ENCODE measurements around the gene CRY2. TPM values are rescaled to one million over a fixed set of nuclear protein-coding genes. Genes with fewer than 3 reads are reported as not detected.
A peak's percentile ranks its signal among the peaks of the same experiment; 100 is the strongest.
"Not testable (repeated sequence)": the region's sequence is repeated elsewhere in the genome, so short reads cannot be mapped to it uniquely, and the experiment has no call there.

CRY2 gene
- total RNA-seq, 1 donor from 2014 or later: 6.8 TPM

GRCh38 chr11:45899086-45899447 is 51.8 kb downstream of the CRY2 start:
- DNase-seq (ENCODE audit: low read depth, low spot score): no peak

DNA sequence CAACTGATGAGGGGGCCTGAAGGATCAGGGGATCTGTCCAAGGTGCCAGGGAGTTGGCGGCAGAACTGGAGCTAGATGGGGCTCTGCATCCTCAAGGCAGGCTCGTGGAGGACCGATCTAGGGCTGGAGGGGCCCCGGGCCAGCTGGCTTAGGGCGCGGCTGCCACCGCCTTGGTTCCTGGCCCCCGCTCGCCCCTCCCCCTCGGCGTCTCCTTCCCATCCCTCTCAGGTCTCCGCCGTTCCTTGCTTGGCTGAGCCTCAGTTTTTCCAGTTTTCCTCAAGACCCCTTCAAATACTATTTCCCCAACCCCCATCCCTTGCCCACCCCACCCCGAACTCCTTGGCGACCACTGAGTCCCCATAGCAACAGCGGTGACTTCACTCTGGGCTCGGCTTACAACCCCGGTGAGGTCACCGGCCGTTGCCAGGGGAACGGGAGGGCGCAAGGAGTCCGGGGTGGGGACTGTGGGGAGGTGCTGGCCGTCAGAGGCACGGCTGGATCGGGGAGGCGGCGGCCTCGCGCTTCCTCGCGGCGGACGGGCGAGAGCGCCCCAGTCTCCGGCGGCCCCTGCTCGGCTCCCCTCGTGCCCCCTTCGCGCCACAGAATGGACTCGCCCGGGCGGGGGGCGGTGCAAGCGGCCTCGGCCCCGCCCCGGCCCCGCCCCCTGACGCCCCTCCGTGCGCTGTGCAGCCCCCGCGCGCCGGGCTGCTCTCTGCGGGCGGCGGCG is 52.3 kb downstream of the CRY2 start:
- DNase-seq (ENCODE audit: low read depth, low spot score): peak; percentile 43

- not testable (repeated sequence) for DNase-seq (ENCODE audit: low read depth, low spot score)
Measured at GRCh38 chr11:45900175-45900800, 53.0 kb downstream of the CRY2 start.

DNA sequence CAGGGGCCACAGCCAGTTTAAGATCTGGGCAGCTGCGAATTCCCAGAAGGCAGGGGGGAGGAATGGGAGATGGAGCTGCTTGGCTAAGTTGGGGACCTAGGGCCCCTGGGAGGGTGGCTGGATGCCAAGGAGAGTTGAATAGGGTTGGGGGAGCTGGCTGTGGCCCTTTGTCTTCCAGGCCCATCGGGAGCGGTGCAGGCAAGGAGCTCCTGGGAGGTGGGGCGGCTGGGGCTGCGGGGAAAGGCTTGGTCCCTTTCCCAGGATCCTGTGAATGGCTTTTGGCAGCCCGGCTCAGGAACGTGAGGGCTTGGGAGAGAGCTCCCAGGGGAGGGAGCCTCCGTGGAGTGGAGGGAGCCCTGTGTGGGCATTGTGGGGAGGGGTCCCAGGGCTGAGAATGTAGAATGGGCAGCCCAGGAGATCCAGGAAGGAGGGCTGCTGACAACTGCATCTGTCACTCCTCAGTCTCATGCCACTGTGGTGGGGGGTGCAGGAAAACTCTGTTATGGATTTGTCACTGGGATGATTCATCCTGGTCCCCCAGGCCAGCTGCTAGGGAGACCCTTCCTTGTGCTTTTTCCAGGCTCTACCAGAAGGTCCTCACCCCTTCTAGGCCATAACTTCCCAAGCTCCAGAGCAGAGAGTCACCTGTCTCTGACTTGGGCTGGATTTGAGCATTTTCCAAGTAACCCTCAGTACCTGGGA is 53.8 kb downstream of the CRY2 start:
- DNase-seq (ENCODE audit: low read depth, low spot score): no peak

GRCh38 chr11:45901626-45902025 is 54.4 kb downstream of the CRY2 start:
- DNase-seq (ENCODE audit: low read depth, low spot score): no peak

- no peak for DNase-seq (ENCODE audit: low read depth, low spot score)
Measured at GRCh38 chr11:45902452-45903380, 55.4 kb downstream of the CRY2 start.

GRCh38 chr11:45904309-45904915 is 57.1 kb downstream of the CRY2 start:
- no peak for DNase-seq (ENCODE audit: low read depth, low spot score)

DNA sequence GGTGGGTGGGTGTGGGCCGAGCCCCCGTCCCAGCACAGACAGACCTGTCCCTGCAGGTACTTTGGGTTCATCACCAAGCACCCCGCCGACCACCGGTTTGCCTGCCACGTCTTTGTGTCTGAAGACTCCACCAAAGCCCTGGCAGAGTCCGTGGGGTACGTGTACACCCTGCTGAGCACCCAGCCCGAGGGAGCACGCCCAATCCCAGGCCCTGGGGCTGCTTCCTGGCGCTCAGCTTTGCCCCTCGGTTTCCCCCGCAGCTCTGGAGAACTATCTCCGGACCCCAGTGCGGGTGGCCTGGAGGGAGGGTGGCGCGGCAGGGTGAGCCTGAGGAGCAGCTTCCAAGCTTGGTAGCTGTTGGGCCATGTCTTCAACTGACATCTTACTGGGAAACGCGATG is 57.8 kb downstream of the CRY2 start:
- DNase-seq (ENCODE audit: low read depth, low spot score): no peak

DNA sequence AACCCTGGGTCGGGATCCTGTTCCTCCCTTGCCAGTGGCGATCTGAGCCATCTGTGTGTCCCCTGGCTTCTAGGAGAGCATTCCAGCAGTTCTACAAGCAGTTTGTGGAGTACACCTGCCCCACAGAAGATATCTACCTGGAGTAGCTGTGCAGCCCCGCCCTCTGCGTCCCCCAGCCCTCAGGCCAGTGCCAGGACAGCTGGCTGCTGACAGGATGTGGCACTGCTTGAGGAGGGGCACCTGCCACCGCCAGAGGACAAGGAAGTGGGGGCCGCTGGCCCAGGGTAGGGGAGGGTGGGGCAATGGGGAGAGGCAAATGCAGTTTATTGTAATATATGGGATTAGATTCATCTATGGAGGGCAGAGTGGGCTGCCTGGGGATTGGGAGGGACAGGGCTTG is 58.3 kb downstream of the CRY2 start:
- not testable (repeated sequence) for DNase-seq (ENCODE audit: low read depth, low spot score)

DNA sequence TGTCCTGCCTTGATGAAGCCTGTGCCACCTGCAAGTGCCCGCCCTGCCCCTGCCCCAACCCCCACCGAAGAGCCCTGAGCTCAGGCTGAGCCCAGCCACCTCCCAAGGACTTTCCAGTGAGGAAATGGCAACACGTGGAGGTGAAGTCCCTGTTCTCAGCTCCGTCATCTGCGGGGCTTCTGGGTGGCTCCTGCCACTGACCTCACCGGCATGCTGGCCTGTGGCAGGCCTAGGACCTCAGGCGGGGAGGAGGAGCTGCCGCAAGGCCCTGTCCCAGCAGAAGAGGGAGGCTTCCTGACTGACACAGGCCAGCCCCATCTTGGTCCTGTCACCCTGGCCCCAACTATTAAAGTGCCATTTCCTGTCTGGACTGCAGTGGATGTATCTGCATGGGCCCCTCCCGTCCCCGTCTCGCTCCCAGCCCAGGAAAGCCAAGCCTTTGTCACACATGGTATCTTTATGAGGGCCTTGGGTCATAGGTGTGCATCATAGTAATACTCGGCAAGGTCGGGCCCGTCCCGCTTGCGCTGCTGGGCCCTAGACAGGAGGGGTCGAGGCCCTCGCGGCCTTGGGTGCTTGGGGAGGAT is 58.9 kb downstream of the CRY2 start:
- DNase-seq (ENCODE audit: low read depth, low spot score): no peak

- DNase-seq (ENCODE audit: low read depth, low spot score): no peak
Measured at GRCh38 chr11:45906965-45907611, 59.8 kb downstream of the CRY2 start, which contains the start of gene FREY1. TSS of gene FREY1 (minus strand) at chr11:45907271. CDS start at chr11:45907245, 26 bp downstream.

DNA sequence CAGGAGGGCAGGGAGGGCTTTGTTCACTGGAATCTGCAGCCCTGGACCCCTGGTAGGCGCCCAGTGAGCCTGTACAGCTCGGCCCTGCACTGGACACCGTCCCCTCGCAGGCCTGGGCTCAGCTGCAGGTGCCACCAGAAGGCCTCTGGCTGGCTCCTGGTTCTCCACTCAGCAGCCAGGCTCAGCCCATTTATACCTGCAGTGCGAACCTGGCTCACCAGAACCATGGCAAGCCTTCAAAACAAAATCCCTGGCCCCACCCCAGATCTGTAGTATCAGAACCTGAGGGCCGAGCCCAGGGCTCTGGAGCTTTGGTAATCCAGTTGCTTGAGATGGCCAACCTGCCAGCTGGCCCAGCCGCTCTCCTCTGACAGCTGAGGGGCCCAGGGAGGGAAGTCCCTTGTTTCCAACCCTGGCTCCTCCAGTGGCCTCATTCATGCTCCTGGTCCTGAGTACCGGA is 60.7 kb downstream of the CRY2 start:
- no peak for DNase-seq (ENCODE audit: low read depth, low spot score)

DNA sequence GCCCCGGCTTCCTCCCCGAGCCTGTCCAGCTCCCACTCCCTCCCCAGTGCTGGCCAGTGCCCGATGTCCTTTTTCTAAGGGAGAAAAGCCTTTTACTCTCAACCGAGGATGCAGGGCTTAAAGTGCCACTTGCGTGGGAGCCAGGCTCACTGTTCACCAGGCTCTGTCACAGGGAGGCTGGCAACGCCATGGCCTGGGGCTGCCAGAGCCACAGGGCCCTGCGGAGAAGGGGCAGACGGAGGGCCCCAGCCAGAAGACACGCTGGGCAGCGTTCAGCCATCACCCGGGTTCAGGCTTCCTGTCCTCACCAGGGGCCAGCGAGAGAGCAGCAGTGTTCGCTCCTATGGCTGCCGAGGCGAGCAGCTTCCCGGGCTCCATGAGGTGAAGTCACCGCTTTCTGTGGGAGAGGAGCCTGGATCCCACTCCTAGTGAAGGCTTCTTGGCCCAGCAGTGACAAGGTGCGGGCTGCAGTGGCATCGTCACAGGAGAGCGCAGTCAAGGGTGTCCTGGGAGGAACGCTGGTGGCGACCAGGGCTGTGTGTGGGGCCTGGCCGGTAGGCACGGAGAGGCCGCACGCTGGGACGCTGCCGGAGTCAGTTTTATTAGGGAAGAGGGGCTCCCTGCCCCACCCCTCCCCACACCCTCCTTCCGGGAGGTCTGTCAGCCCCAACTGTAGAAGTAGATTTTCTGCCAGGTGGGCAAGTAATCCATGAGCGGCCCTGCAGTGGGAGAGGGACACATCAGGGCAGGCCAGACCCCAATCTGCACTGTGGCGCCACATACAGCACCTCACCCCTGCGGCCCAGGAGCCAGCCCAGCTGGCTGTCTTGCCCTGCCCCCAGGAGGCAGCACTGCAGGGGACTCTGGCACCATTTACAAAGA is 62.6 kb downstream of the CRY2 start:
- no peak for DNase-seq (ENCODE audit: low read depth, low spot score)

GRCh38 chr11:45910623-45911022 is 63.3 kb downstream of the CRY2 start:
- no peak for DNase-seq (ENCODE audit: low read depth, low spot score)

DNA sequence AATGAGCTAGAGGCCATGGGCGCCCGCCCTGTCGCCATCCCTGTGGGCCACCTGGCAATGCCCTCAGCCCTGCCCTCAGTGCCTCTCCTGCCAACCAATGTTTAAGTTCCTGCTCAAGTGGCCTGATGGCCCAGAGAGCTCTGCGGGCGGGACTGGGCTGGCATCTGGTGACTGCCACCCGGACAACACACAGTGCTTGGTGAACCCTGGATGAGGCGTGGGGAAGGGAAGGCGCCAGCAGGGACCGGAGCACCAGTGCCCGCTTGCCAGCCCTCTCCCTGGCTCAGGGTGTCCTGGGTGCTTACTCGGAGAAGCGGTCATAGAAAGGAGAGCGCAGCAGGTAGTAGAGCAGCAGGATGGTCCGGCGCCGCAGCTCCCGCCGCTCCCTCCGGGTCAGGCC is 66.2 kb downstream of the CRY2 start:
- DNase-seq (ENCODE audit: low read depth, low spot score): no peak

- no peak for DNase-seq (ENCODE audit: low read depth, low spot score)
Measured at GRCh38 chr11:45913942-45914635, 66.8 kb downstream of the CRY2 start.

DNA sequence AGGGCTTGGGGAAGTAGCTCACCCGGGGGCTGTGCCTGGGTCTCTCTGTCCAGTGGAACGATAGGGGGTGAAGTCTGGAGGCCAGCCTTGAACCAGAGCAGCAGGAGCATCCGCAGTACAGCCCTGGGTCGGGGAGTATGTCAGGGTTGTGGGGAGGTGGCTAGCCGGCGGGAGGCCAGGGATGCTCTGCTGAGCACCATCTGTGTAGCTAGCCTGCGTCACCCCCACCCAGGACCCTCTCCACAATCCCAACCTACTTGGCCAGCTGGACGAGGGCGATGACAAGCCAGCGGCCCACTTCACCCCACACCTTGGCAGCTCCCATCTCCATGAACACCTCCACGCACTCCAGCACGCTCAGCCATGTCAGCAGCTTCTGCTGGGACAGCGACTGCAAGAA is 68.2 kb downstream of the CRY2 start:
- DNase-seq (ENCODE audit: low read depth, low spot score): no peak

GRCh38 chr11:45917286-45917622 is 70.0 kb downstream of the CRY2 start:
- DNase-seq (ENCODE audit: low read depth, low spot score): no peak
